Activated naive CD8-positive, alpha-beta T cell (primary cell): ENCODE results near the gene CMC2.

Experiments
- H3K27ac Mint-ChIP-seq: one replicate; pipeline ENCODE4 v1.8.0; 2021; ENCODE audit warnings: mixed read lengths
- H3K27me3 Mint-ChIP-seq: one replicate; pipeline ENCODE4 v1.8.0; 2021; ENCODE audit warnings: mixed read lengths
- H3K36me3 Mint-ChIP-seq: one replicate; pipeline ENCODE4 v1.8.0; 2021; ENCODE audit warnings: mixed read lengths
- H3K4me1 Mint-ChIP-seq: one replicate; pipeline ENCODE4 v1.8.0; 2021; ENCODE audit warnings: low read depth, mixed read lengths
- H3K4me3 Mint-ChIP-seq: one replicate; pipeline ENCODE4 v1.8.0; 2021; ENCODE audit warnings: mild to moderate bottlenecking, mixed read lengths
- H3K9me3 Mint-ChIP-seq: one replicate; pipeline ENCODE4 v1.8.0; 2021; ENCODE audit warnings: low read depth, mixed read lengths

The CMC2 gene

DNA sequence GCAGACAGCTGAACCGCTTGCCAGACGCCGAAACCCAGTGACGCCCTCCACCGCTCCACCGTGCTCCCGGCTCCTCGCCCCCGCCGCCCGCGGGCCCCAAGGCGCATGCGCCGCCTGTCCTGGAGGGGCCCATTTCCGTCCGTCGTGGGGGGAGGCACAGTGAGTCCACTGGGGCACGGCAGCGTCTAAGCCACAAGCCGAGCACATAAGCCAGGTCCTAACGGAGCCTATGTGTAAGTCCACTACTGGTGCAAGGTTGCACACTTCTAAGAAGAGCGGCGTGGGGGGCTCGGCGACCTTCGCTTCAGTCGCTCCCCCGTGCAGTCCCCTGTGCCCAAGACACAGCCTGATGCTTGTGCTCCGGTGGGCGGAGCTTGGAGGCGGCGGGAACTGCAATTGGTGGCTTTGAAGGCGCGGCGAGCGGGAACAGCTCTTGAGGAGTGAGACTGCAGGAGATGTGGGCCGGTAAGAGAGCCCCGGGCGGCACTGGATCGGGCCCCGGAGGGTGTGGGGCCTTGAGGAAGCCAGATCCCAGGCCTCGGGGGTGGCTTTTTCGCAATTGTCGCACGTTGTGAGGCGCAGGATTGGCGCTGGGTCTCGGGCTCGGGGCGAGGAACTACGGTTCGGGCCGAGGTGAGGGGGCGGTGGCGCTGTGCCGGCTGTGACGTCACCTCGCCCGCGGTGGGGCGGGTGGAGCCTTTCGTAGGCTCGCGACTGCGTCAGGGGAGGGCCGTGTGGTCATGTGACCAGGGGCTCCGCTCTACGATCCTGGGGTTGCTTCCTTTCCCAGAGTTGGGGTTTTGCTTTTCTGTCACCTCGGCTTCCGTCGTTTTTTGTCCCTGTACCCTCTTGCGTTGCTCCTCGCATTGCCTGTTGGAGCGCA, at the start of gene CMC2, which contains the start of gene CENPN:
CMC2 (minus strand) TSS at position 73 of the 883 bp plus-strand sequence. CDS start 9,491 bp downstream, outside the sequence.
CENPN (plus strand) TSS at position 402 of the 883 bp plus-strand sequence. CDS start 4,726 bp downstream, outside the sequence.
- Mint-ChIP-seq H3K36me3 (peaks cover 3% of the 10 kb centered on the region), H3K27me3 (no peaks in the 10 kb centered on the region), H3K27ac (peak within 1 kb of the TSS; percentile 100), H3K9me3 (no peaks in the 10 kb centered on the region), H3K4me3 (peak within 1 kb of the TSS; percentile 99), H3K4me1 (peaks cover 44% of the 10 kb centered on the region)

DNA sequence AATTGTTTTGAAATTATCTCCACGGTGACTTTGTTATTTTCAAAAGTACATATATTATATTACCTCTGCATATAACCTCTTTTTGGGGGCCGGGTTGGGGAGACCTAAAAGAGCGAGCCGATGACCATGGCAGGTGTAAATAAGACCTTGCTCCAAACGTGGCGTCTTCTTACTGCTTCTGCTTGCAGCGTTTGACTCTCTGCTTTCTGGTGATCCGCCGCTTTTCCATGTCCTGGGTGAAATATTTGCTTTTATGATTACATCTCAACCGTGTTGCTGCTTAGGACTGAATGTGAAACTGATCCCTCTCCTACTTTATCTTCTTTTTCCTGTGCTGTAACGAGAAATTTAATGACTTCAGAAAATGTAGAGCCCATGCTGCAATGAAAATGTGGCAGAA, 47.1 kb upstream of the CMC2 start:
- H3K27me3 Mint-ChIP-seq: no peaks in the 10 kb centered on the region
- H3K4me3 Mint-ChIP-seq: no peak overlapping the region
- H3K27ac Mint-ChIP-seq: no peak overlapping the region
- H3K36me3 Mint-ChIP-seq: peaks cover 12% of the 10 kb centered on the region
- H3K4me1 Mint-ChIP-seq: no peaks in the 10 kb centered on the region
- H3K9me3 Mint-ChIP-seq: peaks cover 14% of the 10 kb centered on the region

DNA sequence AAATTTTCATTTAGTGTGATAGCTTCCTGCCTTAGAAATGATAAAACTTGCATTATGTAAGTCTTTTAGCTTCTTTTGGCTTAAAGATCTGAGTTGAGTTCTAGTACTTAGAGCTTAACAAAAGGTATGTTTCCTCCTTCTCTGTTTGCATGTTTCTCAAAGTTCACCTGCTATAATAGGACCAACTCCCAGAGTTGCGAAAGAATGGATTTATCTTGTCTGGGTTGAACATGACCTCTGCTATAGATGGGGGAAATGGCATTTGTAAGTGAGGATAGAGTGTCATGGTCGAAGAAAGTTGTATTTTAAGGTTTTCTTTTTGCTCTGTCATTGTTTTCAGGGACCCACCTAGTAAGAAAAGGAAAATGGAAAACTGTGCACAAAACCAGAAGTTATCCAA, 36.1 kb upstream of the CMC2 start:
- Mint-ChIP-seq H3K36me3 (peaks cover 15% of the 10 kb centered on the region), H3K4me3 (no peak overlapping the region), H3K9me3 (no peaks in the 10 kb centered on the region), H3K4me1 (peaks cover 15% of the 10 kb centered on the region), H3K27me3 (no peaks in the 10 kb centered on the region), H3K27ac (no peak overlapping the region)

DNA sequence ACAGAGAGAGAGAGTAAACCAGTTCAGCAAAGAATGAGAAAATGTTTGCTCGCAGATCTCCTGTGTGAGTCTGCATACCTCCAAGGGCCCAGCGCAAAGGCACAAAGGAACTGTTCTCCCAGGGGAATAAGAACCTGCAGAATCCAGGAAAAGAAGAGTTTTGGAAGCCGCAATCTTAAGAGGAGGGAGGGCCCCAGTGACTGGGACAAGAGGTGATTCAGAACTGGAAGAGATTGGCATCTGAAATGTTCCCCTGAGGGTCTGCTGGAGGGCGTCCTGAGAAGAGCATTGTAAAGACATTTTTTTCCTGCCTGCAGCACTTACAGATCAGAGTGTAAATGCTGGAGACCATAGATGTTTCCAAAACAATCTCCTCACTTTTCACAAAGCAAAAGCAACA, 35.0 kb upstream of the CMC2 start:
- no peak overlapping the region for H3K27ac Mint-ChIP-seq
- peaks cover 18% of the 10 kb centered on the region for H3K36me3 Mint-ChIP-seq
- H3K9me3 Mint-ChIP-seq: no peaks in the 10 kb centered on the region
- no peak overlapping the region for H3K4me3 Mint-ChIP-seq
- peaks cover 26% of the 10 kb centered on the region for H3K4me1 Mint-ChIP-seq
- no peaks in the 10 kb centered on the region for H3K27me3 Mint-ChIP-seq

DNA sequence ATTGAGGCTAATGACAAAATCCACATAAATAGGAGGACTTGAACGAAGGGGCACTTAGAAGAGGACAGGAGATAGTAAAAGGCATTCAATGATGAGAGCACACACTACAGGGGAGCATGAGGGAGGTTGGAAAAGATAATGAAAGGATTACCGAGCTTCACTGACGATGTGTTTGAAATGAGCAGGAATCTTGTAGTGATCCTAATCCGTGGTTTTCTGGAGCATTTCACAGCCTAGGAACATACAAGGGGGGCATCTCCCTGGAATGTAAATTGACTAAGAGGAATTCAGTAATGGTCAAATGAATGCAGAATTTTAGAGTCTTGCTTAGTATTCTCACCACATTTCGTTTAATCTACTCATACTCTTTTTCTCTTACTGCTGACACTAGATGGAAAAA, 34.2 kb upstream of the CMC2 start:
- H3K36me3 Mint-ChIP-seq: peaks cover 18% of the 10 kb centered on the region
- no peaks in the 10 kb centered on the region for H3K27me3 Mint-ChIP-seq
- H3K27ac Mint-ChIP-seq: no peak overlapping the region
- H3K4me3 Mint-ChIP-seq: no peak overlapping the region
- H3K4me1 Mint-ChIP-seq: peaks cover 29% of the 10 kb centered on the region
- no peaks in the 10 kb centered on the region for H3K9me3 Mint-ChIP-seq

- Mint-ChIP-seq H3K36me3 (peaks cover 16% of the 10 kb centered on the region), H3K27ac (peak overlapping the region; percentile 30), H3K9me3 (no peaks in the 10 kb centered on the region), H3K4me1 (peaks cover 29% of the 10 kb centered on the region), H3K27me3 (no peaks in the 10 kb centered on the region), H3K4me3 (no peak overlapping the region)
Measured at GRCh38 chr16:81040131-81040530, 33.4 kb upstream of the CMC2 start.

- Mint-ChIP-seq H3K9me3 (no peaks in the 10 kb centered on the region), H3K4me3 (peak overlapping the region; percentile 92), H3K4me1 (peaks cover 29% of the 10 kb centered on the region), H3K36me3 (peaks cover 7% of the 10 kb centered on the region), H3K27me3 (no peaks in the 10 kb centered on the region), H3K27ac (peak overlapping the region; percentile 58)
Measured at GRCh38 chr16:81036751-81037350, 30.2 kb upstream of the CMC2 start.

DNA sequence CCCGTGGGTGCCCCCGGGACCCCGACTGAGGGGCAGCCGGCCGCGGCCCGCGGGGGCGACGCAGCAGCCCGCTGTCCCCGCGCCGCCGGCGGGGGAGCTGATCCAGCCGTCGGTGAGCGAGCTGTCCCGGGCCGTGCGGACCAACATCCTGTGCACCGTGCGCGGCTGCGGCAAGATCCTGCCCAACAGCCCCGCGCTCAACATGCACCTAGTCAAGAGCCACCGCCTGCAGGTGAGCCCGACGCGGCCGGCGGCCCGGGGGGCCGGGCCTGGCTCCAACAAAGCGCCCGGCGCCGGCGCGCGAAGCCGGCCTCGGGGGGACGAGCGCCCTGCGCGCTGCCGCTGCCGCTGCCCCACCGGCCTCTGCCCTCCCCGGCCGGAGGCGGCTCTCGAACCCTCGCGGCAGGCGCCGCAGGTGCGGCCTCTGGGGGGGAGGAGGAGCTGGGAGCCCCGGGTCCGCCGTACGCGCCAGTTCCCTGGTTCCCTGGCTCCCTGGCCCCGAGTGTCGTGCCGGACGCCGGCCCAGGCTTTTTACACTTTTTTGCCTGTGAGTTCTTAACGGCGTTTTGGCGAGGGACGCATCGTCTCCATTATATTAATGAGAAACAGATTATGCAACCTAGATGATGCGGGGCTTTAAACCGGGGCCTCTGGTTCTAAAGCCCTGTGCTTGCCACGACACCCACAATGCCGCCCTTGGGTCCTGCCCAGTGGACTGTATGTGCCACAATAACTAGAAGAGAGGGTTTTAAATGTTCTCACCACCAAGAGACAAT, 29.5 kb upstream of the CMC2 start:
- H3K27me3 Mint-ChIP-seq: no peaks in the 10 kb centered on the region
- peaks cover 7% of the 10 kb centered on the region for H3K36me3 Mint-ChIP-seq
- no peaks in the 10 kb centered on the region for H3K9me3 Mint-ChIP-seq
- H3K4me1 Mint-ChIP-seq: peaks cover 29% of the 10 kb centered on the region
- peak overlapping the region; percentile 58 for H3K27ac Mint-ChIP-seq
- H3K4me3 Mint-ChIP-seq: peak overlapping the region; percentile 92

- Mint-ChIP-seq H3K36me3 (peaks cover 7% of the 10 kb centered on the region), H3K27ac (peak within 1 kb of the TSS; percentile 58), H3K4me1 (peaks cover 29% of the 10 kb centered on the region), H3K4me3 (peak within 1 kb of the TSS; percentile 92), H3K9me3 (no peaks in the 10 kb centered on the region), H3K27me3 (no peaks in the 10 kb centered on the region)
Measured at GRCh38 chr16:81035398-81035974, 28.8 kb upstream of the CMC2 start, which contains the start of gene ATMIN. Gene ATMIN, plus strand, starts transcription at chr16:81035842. Its CDS starts 29 bp downstream, at chr16:81035871.

- no peaks in the 10 kb centered on the region for H3K27me3 Mint-ChIP-seq
- H3K9me3 Mint-ChIP-seq: no peaks in the 10 kb centered on the region
- H3K4me3 Mint-ChIP-seq: no peak overlapping the region
- peaks cover 12% of the 10 kb centered on the region for H3K36me3 Mint-ChIP-seq
- peaks cover 4% of the 10 kb centered on the region for H3K4me1 Mint-ChIP-seq
- H3K27ac Mint-ChIP-seq: no peak overlapping the region
Measured at GRCh38 chr16:81029930-81030604, 23.4 kb upstream of the CMC2 start.

- H3K9me3 Mint-ChIP-seq: no peaks in the 10 kb centered on the region
- H3K27ac Mint-ChIP-seq: no peak overlapping the region
- H3K4me3 Mint-ChIP-seq: no peak overlapping the region
- peaks cover 9% of the 10 kb centered on the region for H3K36me3 Mint-ChIP-seq
- no peaks in the 10 kb centered on the region for H3K27me3 Mint-ChIP-seq
- peaks cover 4% of the 10 kb centered on the region for H3K4me1 Mint-ChIP-seq
Measured at GRCh38 chr16:81026429-81026828, 19.7 kb upstream of the CMC2 start.

DNA sequence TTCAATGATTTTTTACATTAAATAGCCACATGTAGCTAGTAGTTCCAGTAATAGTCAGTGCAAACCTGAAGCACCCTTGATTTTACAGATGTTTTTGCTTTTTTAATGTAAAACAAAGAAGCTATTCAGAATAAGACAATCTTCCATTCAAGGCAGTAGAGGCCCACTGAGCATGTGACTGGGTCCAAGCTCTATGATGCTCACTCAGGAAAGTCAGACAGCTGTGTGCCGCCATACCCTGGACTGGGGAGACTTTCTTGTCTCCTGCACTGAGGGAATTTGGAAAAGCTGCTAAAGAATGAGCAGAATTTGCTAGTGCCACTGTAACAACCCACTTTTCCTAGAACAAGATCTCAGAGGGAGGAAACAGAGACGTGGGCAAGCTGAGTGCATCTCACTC, 11.8 kb upstream of the CMC2 start:
- no peaks in the 10 kb centered on the region for H3K9me3 Mint-ChIP-seq
- no peak overlapping the region for H3K4me3 Mint-ChIP-seq
- H3K36me3 Mint-ChIP-seq: peaks cover 12% of the 10 kb centered on the region
- H3K27me3 Mint-ChIP-seq: no peaks in the 10 kb centered on the region
- H3K4me1 Mint-ChIP-seq: no peaks in the 10 kb centered on the region
- no peak overlapping the region for H3K27ac Mint-ChIP-seq

- Mint-ChIP-seq H3K36me3 (peaks cover 14% of the 10 kb centered on the region), H3K27ac (no peak overlapping the region), H3K9me3 (no peaks in the 10 kb centered on the region), H3K4me3 (no peak overlapping the region), H3K27me3 (no peaks in the 10 kb centered on the region), H3K4me1 (no peaks in the 10 kb centered on the region)
Measured at GRCh38 chr16:81014672-81015071, 8.0 kb upstream of the CMC2 start.

GRCh38 chr16:81012974-81013373, 6.3 kb upstream of the CMC2 start:
- peaks cover 3% of the 10 kb centered on the region for H3K4me1 Mint-ChIP-seq
- peaks cover 11% of the 10 kb centered on the region for H3K36me3 Mint-ChIP-seq
- H3K4me3 Mint-ChIP-seq: no peak overlapping the region
- H3K27me3 Mint-ChIP-seq: no peaks in the 10 kb centered on the region
- H3K9me3 Mint-ChIP-seq: no peaks in the 10 kb centered on the region
- H3K27ac Mint-ChIP-seq: no peak overlapping the region
